Lower leg skin (tissue), 4 donors: ENCODE data around the gene OR5I1. TPM values are rescaled to one million over a fixed set of nuclear protein-coding genes. Genes with fewer than 3 reads are reported as not detected.

ENCODE experiments used
- total RNA-seq, 4 donors: library from RNA; depleted of rRNA; stranded (reverse); fragments of >200 nt; gene quantifications; one replicate each; pipeline ENCODE4 v1.1.0, GENCODE V29; 2016

The OR5I1 gene
- total RNA-seq, 4 donors from 2014 or later: not detected

Other genes starting within 250 kb of the OR5I1 start
- gene OR5D13, start 163.0 kb downstream of the OR5I1 start, total RNA-seq: not detected
- gene OR5D14, start 140.8 kb downstream of the OR5I1 start, total RNA-seq: not detected
- not detected for gene OR5L1, start 125.0 kb downstream of the OR5I1 start, total RNA-seq
- gene OR5D18, start 116.8 kb downstream of the OR5I1 start, total RNA-seq: not detected
- gene OR5L2, start 109.2 kb downstream of the OR5I1 start, total RNA-seq: not detected
- not detected for gene OR5D16, start 97.6 kb downstream of the OR5I1 start, total RNA-seq
- not detected for gene TRIM51, start 53.1 kb downstream of the OR5I1 start, total RNA-seq
- not detected for gene OR5W2, start 21.8 kb downstream of the OR5I1 start, total RNA-seq
- gene OR10AG1, start 33.5 kb upstream of the OR5I1 start, total RNA-seq: not detected
- not detected for gene OR5F1, start 58.2 kb upstream of the OR5I1 start, total RNA-seq
- gene OR5AS1, start 91.3 kb upstream of the OR5I1 start, total RNA-seq: not detected
- gene OR8I2, start 156.9 kb upstream of the OR5I1 start, total RNA-seq: not detected
- gene OR8H2, start 167.3 kb upstream of the OR5I1 start, total RNA-seq: not detected
- gene OR8H3, start 186.0 kb upstream of the OR5I1 start, total RNA-seq: not detected
- gene OR8J3, start 203.8 kb upstream of the OR5I1 start, total RNA-seq: not detected
- gene OR8K5, start 223.9 kb upstream of the OR5I1 start, total RNA-seq: not detected
- gene OR5J2, start 240.2 kb upstream of the OR5I1 start, total RNA-seq: not detected